HepG2 (cell line): Measurements from ENCODE around the gene AGAP3. TPM values are rescaled to one million over a fixed set of nuclear protein-coding genes. Genes with fewer than 3 reads are reported as not detected.

Source experiments
- BORCS8-MEF2B ChIP-seq: sonication (generic); formaldehyde crosslinking; IDR thresholded peaks from 2 replicates; pipeline ENCODE4 v1.8.0; 2022; ENCODE audit warnings: mild to moderate bottlenecking, missing genetic modification reagents
- CSRNP2 ChIP-seq: sonication (generic); formaldehyde crosslinking; conservative IDR thresholded peaks from 2 replicates; pipeline ENCODE4 v1.8.0; 2022; ENCODE audit warnings: low read depth, missing genetic modification reagents
- ETV5 ChIP-seq: IDR thresholded peaks from 2 replicates; pipeline ENCODE4 v1.6.1; 2018; ENCODE audit warnings: missing biosample characterization, missing genetic modification reagents, inconsistent platforms, borderline replicate concordance
- FOXA1 ChIP-seq, 2 experiments: fragments of 450-650 bp in 1 of 2; sonication (generic) in 1 of 2; formaldehyde crosslinking in 1 of 2; IDR thresholded peaks; 2 replicates each; pipeline versions ENCODE4 v1.4.0 to v1.6.1; 2016 to 2020; ENCODE audit warnings: missing genetic modification reagents in 1 of 2
- FOXK1 ChIP-seq: sonication (generic); formaldehyde crosslinking; IDR thresholded peaks from 2 replicates; pipeline ENCODE4 v1.4.0; 2020; ENCODE audit warnings: low read depth, missing genetic modification reagents, borderline replicate concordance
- GABPB1 ChIP-seq: IDR thresholded peaks from 2 replicates; pipeline ENCODE4 v1.6.1; 2016; ENCODE audit warnings: mild to moderate bottlenecking, missing genetic modification reagents, moderate library complexity, missing compliant biosample characterization
- GATA4 ChIP-seq: sonication (generic); IDR thresholded peaks from 2 replicates; pipeline ENCODE4 v1.6.1; 2016; ENCODE audit warnings: antibody characterized with exemption, low read depth, borderline replicate concordance
- MAFG ChIP-seq: sonication (generic); formaldehyde crosslinking; IDR thresholded peaks from 2 replicates; pipeline ENCODE4 v1.5.1; 2020; ENCODE audit warnings: mild to moderate bottlenecking, missing genetic modification reagents
- MED8 ChIP-seq: sonication (generic); formaldehyde crosslinking; IDR thresholded peaks from 2 replicates; pipeline ENCODE4 v1.8.1; 2023; ENCODE audit warnings: mild to moderate bottlenecking, missing genetic modification reagents; ENCODE audit not compliant: insufficient replicate concordance
- MTA1 ChIP-seq: sonication (generic); formaldehyde crosslinking; IDR thresholded peaks from 2 replicates; pipeline ENCODE4 v1.4.0; 2020; ENCODE audit warnings: missing genetic modification reagents, mild to moderate bottlenecking, borderline replicate concordance
- MXI1 ChIP-seq: IDR thresholded peaks from 3 replicates; pipeline ENCODE4 v1.6.1; 2012; ENCODE audit warnings: low read depth, low read length, inconsistent platforms, borderline replicate concordance
- POGK ChIP-seq: sonication (generic); formaldehyde crosslinking; conservative IDR thresholded peaks from 2 replicates; pipeline ENCODE4 v1.8.0; 2022; ENCODE audit warnings: mild to moderate bottlenecking, moderate library complexity, missing genetic modification reagents
- REPIN1 ChIP-seq: sonication (generic); formaldehyde crosslinking; IDR thresholded peaks from 2 replicates; pipeline ENCODE4 v1.8.0; 2022; ENCODE audit warnings: missing genetic modification reagents, low read depth, mild to moderate bottlenecking, borderline replicate concordance
- SP1 ChIP-seq, 2 experiments: fragments of 450-650 bp in 1 of 2; sonication (generic) in 1 of 2; formaldehyde crosslinking in 1 of 2; IDR thresholded peaks; 2 replicates each; pipeline versions ENCODE4 v1.4.0 to v1.6.1; 2016 to 2020; ENCODE audit warnings: missing genetic modification reagents in 1 of 2
- ZBTB49 ChIP-seq: sonication (generic); formaldehyde crosslinking; IDR thresholded peaks from 2 replicates; pipeline ENCODE4 v1.4.0; 2020; ENCODE audit warnings: missing genetic modification reagents, borderline replicate concordance
- ZNF503 ChIP-seq: sonication (generic); formaldehyde crosslinking; IDR thresholded peaks from 2 replicates; pipeline ENCODE4 v1.4.0; 2020; ENCODE audit warnings: missing genetic modification reagents
- ZNF878 ChIP-seq: sonication (generic); formaldehyde crosslinking; IDR thresholded peaks from 2 replicates; pipeline ENCODE4 v1.8.1; 2023; ENCODE audit warnings: mild to moderate bottlenecking, missing genetic modification reagents, moderate library complexity
- polyA plus RNA-seq, 8 experiments: library from polyadenylated mRNA; depleted of rRNA in 3 of 8; stranded (reverse) in 7 of 8; unstranded in 1 of 8; fragments of >200 nt; fragmentation: Illumina TruSeq in 4 of 8; extraction: Trizol in 4 of 8; gene quantifications; 2 replicates each; pipeline versions ENCODE4 v1.2.1 to v1.2.3, GENCODE V29; 2011 to 2016; ENCODE audit warnings: low read depth in 4 of 8, missing spikeins in 1 of 8, mixed read lengths in 1 of 8; ENCODE audit not compliant: insufficient read depth in 1 of 8
- total RNA-seq, 5 experiments: library from RNA; depleted of rRNA; stranded (reverse); fragments of >200 nt; fragmentation: Illumina TruSeq; extraction: Trizol; gene quantifications; 2 replicates each; pipeline ENCODE4 v1.2.3, GENCODE V29; 2016; ENCODE audit warnings: low read depth in 1 of 5

Gene AGAP3
- total and polyA plus RNA-seq, 2 of the 13 experiments (the other 11 are each of a cell fraction or from before 2014, with no cell fraction given): 31.3 to 61.4 TPM

GRCh38 chr7:151085691-151086620 is at the start of gene AGAP3 (continued):
- TF ChIP-seq POGK (CRISPR knock-in tag) (0 out of 2 replicates have a peak, but pooled peaks have one; percentile 26), ETV5 (CRISPR knock-in tag) (peak; percentile 29; the same call in 1 of the 2 replicates), MAFG (CRISPR knock-in tag) (no peak), MED8 (no peak), ZNF503 (CRISPR knock-in tag) (no peak), BORCS8-MEF2B (peak; percentile 62; the same call in 1 of the 2 replicates), GABPB1 (CRISPR knock-in tag) (peak; percentile 86), MXI1 (peak; percentile 59; the same call in 1 of the 3 replicates), REPIN1 (CRISPR knock-in tag) (peak; percentile 46; the same call in 1 of the 2 replicates), MTA1 (CRISPR knock-in tag) (no peak), FOXK1 (no peak), FOXA1 (IDR thresholded peaks at IDR 0.05) (no peak), FOXA1 (CRISPR knock-in tag; IDR thresholded peaks at IDR 0.05) (0 out of 2 replicates have a peak, but pooled peaks have one; percentile 6), CSRNP2 (no peak), SP1 (IDR thresholded peaks at IDR 0.05) (no peak), SP1 (CRISPR knock-in tag; IDR thresholded peaks at IDR 0.05) (peak; percentile 68), GATA4 (no peak), ZBTB49 (no peak), ZNF878 (CRISPR knock-in tag) (no peak)
